HepG2 (cell line): ENCODE data around the gene NPR3.

ENCODE experiments used
- E2F2 ChIP-seq: sonication (generic); formaldehyde crosslinking; IDR thresholded peaks from 2 replicates; pipeline ENCODE4 v1.4.0; 2020; ENCODE audit warnings: missing genetic modification reagents, borderline replicate concordance
- GATAD2A ChIP-seq: IDR thresholded peaks from 2 replicates; pipeline ENCODE4 v1.6.1; 2016
- MEIS1 ChIP-seq: sonication (generic); formaldehyde crosslinking; IDR thresholded peaks from 2 replicates; pipeline ENCODE4 v1.9.0; 2021; ENCODE audit warnings: mild to moderate bottlenecking, missing genetic modification reagents, moderate library complexity, borderline replicate concordance
- RBFOX2 ChIP-seq: fragments of 200-400 bp; formaldehyde crosslinking; IDR thresholded peaks from 2 replicates; pipeline ENCODE4 v1.6.1; 2017; ENCODE audit warnings: low read depth, mild to moderate bottlenecking, low read length
- REST ChIP-seq, 2 experiments: IDR thresholded peaks; 2 replicates each; pipeline ENCODE4 v1.6.1; 2011 to 2012; ENCODE audit warnings: low read length in 2 of 2, borderline replicate concordance in 1 of 2, low read depth in 1 of 2, mild to moderate bottlenecking in 1 of 2, moderate library complexity in 1 of 2
- TOE1 ChIP-seq: sonication (generic); formaldehyde crosslinking; IDR thresholded peaks from 2 replicates; pipeline ENCODE4 v1.4.0; 2020; ENCODE audit warnings: mild to moderate bottlenecking, missing genetic modification reagents
- ZNF746 ChIP-seq: sonication (generic); formaldehyde crosslinking; IDR thresholded peaks from 2 replicates; pipeline ENCODE4 v1.8.0; 2022; ENCODE audit warnings: mild to moderate bottlenecking, missing genetic modification reagents

DNA sequence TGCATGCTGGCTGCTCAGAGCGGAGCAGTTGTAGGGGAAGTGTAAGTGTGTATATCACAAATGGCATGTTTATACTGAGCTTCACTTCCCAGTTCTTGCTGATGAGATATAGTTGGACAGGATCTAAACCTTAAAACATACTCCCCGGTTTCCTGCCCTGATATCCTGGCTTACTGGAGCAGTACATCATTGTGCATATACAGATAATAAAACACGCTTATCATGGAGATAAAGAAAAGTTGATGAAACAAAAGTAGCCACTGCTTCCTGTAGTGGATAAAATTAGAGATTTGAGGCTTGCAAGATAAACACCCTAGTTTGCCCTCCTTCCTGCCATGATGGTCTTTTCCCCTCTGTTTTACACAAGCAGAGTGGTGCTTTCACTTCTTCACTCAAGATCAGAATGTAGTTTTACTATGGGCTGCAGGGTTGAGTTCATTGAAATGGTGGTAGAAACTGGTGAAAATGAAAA lies 15.0 kb downstream of the NPR3 start:
- TF ChIP-seq REST (IDR thresholded peaks at IDR 0.05; ENCODE audit: borderline replicate concordance in 1 of 2, low read depth in 1 of 2, low read length in 2 of 2) (no peak), MEIS1 (CRISPR knock-in tag) (no peak), TOE1 (CRISPR knock-in tag) (no peak), GATAD2A (CRISPR knock-in tag) (no peak), RBFOX2 (no peak), ZNF746 (CRISPR knock-in tag) (no peak), E2F2 (no peak)
